Endothelial cell of umbilical vein (primary cell): ENCODE measurements around the gene RAPH1.
"Not testable (repeated sequence)": the region's sequence is repeated elsewhere in the genome, so short reads cannot be mapped to it uniquely, and the experiment has no call there.

Source experiments
- CTCF ChIP-seq, 2 donors: IDR thresholded peaks; 1 replicate in 1 of 2; 2 replicates in 1 of 2; pipeline ENCODE4 v1.5.1; 2011; ENCODE audit warnings: low read length in 2 of 2, mild to moderate bottlenecking in 2 of 2, moderate library complexity in 2 of 2, control low read depth in 1 of 2, inconsistent platforms in 1 of 2, low read depth in 1 of 2; ENCODE audit not compliant: insufficient read depth in 1 of 2; ENCODE audit errors: extremely low read depth in 1 of 2
- EZH2 ChIP-seq: IDR thresholded peaks from 2 replicates; pipeline ENCODE4 v1.6.1; 2012; ENCODE audit warnings: borderline replicate concordance, low read depth, mild to moderate bottlenecking, moderate library complexity, low read length, inconsistent platforms; ENCODE audit not compliant: severe bottlenecking
- FOS ChIP-seq: IDR thresholded peaks from 2 replicates; pipeline ENCODE4 v1.6.1; 2011; ENCODE audit warnings: mild to moderate bottlenecking, low read length, moderate library complexity, borderline replicate concordance; ENCODE audit not compliant: insufficient read depth
- GATA2 ChIP-seq: IDR thresholded peaks from 2 replicates; pipeline ENCODE4 v1.7.0; 2011; ENCODE audit warnings: low read depth, mild to moderate bottlenecking, moderate library complexity, mixed read lengths, low read length; ENCODE audit not compliant: insufficient read length, insufficient read depth
- JUN ChIP-seq: IDR thresholded peaks from 2 replicates; pipeline ENCODE4 v1.6.1; 2011; ENCODE audit warnings: borderline replicate concordance, low read depth; ENCODE audit not compliant: insufficient read length, insufficient read depth
- MYC ChIP-seq: IDR thresholded peaks from one replicate; pipeline ENCODE4 v1.6.1; 2011; ENCODE audit warnings: mild to moderate bottlenecking, low read depth, low read length
- POLR2A ChIP-seq: IDR thresholded peaks from 2 replicates; pipeline ENCODE4 v1.6.1; 2012; ENCODE audit warnings: low read depth, mild to moderate bottlenecking, control low read depth, low read length
- POLR2AphosphoS5 ChIP-seq: IDR thresholded peaks from 2 replicates; pipeline ENCODE4 v1.6.1; 2012; ENCODE audit warnings: low read depth, mild to moderate bottlenecking, control low read depth, low read length, moderate library complexity; ENCODE audit not compliant: insufficient read depth
- TF ChIP-seq, protein P1 (sequence below): IDR thresholded peaks from 2 replicates; pipeline ENCODE4 v1.6.1; 2011; ENCODE audit not compliant: insufficient read depth, insufficient read length

DNA sequence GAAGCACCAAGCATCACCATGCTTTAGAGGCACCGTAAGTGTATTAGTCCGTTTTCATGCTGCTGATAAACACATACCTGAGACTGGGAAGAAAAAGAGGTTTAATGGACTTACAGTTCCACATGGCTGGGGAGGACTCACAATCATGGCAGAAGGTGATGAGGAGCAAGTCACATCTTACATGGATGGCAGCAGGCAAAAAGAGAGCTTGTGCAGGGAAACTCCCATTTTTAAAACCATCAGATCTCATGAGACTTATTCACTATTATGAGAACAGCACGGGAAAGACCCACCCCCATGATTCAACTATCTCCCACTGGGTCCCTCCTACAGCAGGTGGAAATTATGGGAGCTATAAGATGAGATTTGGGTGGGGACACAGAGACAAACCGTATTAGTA lies 3.1 kb upstream of the RAPH1 start:
- TF ChIP-seq POLR2AphosphoS5; CTCF (IDR thresholded peaks at IDR 0.05; ENCODE audit: extremely low read depth in 1 of 2, insufficient read depth in 1 of 2, low read depth in 1 of 2, low read length in 2 of 2); POLR2A; GATA2; EZH2; JUN; MYC; FOS: not testable (repeated sequence)
- TF ChIP-seq, protein P1, sequence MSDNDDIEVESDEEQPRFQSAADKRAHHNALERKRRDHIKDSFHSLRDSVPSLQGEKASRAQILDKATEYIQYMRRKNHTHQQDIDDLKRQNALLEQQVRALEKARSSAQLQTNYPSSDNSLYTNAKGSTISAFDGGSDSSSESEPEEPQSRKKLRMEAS, result not testable (repeated sequence)
